NCI-H1105 (cell line): Measurements from ENCODE around the gene GEMIN7.

Experiments used
- DNase-seq: peaks from one replicate; lab custom pipeline; 2025; lab: John Stamatoyannopoulos, UW

GEMIN7 gene

GRCh38 chr19:45090034-45090433 lies 11.0 kb downstream of the GEMIN7 start:
- DNase-seq, result no peak

- no peak for DNase-seq
Measured at GRCh38 chr19:45090606-45091005, 11.5 kb downstream of the GEMIN7 start.

- peak; percentile 99 for DNase-seq
Measured at GRCh38 chr19:45091031-45091923, 12.2 kb downstream of the GEMIN7 start.

GRCh38 chr19:45092747-45093678 lies 14.0 kb downstream of the GEMIN7 start, which contains the start of gene PPP1R37:
PPP1R37 (plus strand) TSS chr19:45093179; CDS start chr19:45093326, 147 bp downstream.
- peak; percentile 97 for DNase-seq

- DNase-seq, result no peak
Measured at GRCh38 chr19:45094137-45094536, 15.1 kb downstream of the GEMIN7 start.

- no peak for DNase-seq
Measured at GRCh38 chr19:45094707-45095106, 15.6 kb downstream of the GEMIN7 start.

GRCh38 chr19:45095496-45096413 lies 16.7 kb downstream of the GEMIN7 start:
- DNase-seq, result no peak

GRCh38 chr19:45096700-45097099 lies 17.6 kb downstream of the GEMIN7 start:
- no peak for DNase-seq

- DNase-seq, result no peak
Measured at GRCh38 chr19:45097450-45097775, 18.4 kb downstream of the GEMIN7 start.

- DNase-seq, result no peak
Measured at GRCh38 chr19:45097776-45098520, 18.9 kb downstream of the GEMIN7 start.

GRCh38 chr19:45098521-45099466 lies 19.7 kb downstream of the GEMIN7 start:
- no peak for DNase-seq

- no peak for DNase-seq
Measured at GRCh38 chr19:45099467-45100191, 20.6 kb downstream of the GEMIN7 start.

- DNase-seq, result no peak
Measured at GRCh38 chr19:45100201-45100600, 21.1 kb downstream of the GEMIN7 start.

GRCh38 chr19:45100846-45101252 lies 21.8 kb downstream of the GEMIN7 start:
- DNase-seq, result no peak

- DNase-seq, result no peak
Measured at GRCh38 chr19:45101806-45102205, 22.7 kb downstream of the GEMIN7 start.

- no peak for DNase-seq
Measured at GRCh38 chr19:45102481-45102880, 23.4 kb downstream of the GEMIN7 start.

- no peak for DNase-seq
Measured at GRCh38 chr19:45103156-45103507, 24.1 kb downstream of the GEMIN7 start.

GRCh38 chr19:45103508-45104319 lies 24.7 kb downstream of the GEMIN7 start:
- no peak for DNase-seq
